GM20431 (cell line): ENCODE measurements around the gene GPR156.

Experiments used
- in situ Hi-C: fragments of 300-500 bp; cut with MseI, MboI; formaldehyde crosslinking; loops from one replicate; pipeline ENCODE4 v1.15.0; 2020; ENCODE audit warnings: low sequenced_read_pairs; ENCODE audit not compliant: unreplicated experiment

Gene GPR156

GRCh38 chr3:120200493-120201235, 84.4 kb downstream of the GPR156 start:
- in situ Hi-C loops: no loop called here

DNA sequence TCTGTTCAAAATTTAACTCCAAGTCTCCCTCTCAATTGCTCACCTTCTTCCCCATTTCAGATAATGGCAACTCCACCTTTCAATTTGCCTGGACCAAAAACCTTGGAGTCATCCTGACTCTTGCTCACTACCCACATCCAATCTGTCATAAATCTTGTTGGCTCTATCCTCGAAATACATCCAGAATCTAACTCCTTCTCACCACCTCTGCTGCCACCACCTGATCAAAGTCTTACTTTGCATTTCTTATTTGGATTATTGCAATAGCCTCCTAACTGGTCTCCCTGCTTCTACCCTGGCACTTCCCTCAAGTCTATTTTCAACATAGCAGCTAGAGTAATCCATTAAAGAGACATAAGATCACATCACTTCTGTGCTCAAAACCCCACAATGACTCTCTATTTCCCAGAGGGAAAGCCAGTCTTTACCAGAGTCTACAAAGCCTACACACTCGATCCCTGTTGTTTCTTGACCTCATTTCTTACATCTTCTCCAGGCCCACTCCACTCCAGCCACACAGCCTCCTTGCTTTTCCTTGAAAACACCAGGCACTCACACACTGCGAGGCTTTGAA, 86.6 kb downstream of the GPR156 start:
- in situ Hi-C loops: no loop called here

DNA sequence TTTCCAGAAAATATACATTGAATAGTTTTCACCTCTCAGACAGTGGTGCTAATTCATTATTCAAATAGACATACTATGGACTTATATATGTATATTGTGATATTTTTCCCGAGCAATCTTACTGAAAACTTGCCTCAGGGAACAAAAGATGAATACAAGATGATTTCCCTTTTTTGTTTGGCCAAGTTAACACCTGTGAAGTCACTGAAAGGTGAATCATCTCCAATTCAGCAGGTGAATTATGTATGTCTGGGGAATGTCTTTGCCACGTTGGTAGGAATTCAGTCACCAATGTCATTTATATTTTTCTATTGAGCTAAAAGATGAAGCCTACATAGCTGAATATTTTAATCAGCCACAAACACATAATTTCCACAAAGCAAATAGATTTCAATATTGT, 88.2 kb downstream of the GPR156 start:
- in situ Hi-C loops: no loop called here

DNA sequence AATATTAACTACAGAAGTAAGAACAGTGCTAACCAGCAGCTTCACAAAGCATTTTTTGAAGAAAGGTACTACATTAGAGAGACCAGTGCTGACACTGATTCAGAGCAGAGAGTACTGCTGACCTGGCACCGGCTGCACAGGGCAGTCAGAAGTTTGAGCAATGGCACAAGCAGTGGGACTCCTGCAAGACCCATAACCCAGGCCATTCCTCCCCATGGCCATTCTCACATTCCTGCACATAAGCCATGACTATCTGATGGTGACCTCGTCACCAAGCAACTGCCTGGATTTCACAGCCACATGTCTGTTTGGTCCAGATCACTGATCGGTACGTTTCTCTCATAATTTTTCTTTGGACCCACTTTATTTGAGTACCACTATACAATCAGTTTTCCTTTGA, 88.7 kb downstream of the GPR156 start:
- in situ Hi-C loops: no loop called here

DNA sequence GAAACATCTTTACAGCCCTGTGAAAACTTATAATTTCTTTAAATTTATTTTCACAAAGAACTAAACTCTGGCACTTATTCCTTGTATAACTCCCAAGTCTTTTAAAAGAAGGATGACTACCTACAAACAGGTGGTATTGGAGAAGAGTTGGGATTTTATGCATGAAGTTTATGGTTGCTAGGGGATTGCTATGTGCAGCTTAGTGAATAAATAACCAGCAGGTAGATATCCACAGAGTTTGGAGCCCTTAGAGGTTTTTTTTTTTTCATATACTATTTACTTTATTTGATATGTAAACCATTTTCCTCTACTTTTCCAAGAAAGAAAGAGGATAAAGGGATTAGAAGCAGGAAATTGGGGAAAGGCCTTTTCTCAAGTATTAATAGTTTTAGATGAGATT, 91.5 kb downstream of the GPR156 start:
- in situ Hi-C loops: no loop called here

- in situ Hi-C loops: no loop called here
Measured at GRCh38 chr3:120192579-120192978, 92.4 kb downstream of the GPR156 start.

- in situ Hi-C loops: no loop called here
Measured at GRCh38 chr3:120192159-120192558, 92.9 kb downstream of the GPR156 start.

- in situ Hi-C loops: no loop called here
Measured at GRCh38 chr3:120182613-120183511, 102.2 kb downstream of the GPR156 start.

DNA sequence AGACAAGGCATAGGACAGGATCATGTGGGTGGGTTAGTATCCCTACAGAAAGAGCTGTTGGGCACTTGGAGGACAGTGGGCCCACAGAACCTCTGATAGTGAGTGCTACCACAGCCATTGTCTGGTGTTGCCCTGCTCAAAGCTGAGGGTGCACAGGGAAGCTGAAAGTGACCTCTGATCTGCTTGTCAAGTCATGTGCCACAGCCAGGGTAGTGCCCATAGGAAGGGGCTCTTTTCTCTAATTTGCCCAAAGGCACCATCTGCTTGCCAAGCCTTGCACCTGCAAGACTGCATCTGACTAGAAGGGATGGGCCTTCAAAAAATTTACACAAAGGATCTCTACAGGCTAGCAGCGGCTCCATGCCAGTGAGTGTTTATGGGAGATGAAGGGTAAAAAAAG, 103.4 kb downstream of the GPR156 start:
- in situ Hi-C loops: no loop called here

GRCh38 chr3:120180731-120181412, 104.2 kb downstream of the GPR156 start:
- in situ Hi-C loops: no loop called here

DNA sequence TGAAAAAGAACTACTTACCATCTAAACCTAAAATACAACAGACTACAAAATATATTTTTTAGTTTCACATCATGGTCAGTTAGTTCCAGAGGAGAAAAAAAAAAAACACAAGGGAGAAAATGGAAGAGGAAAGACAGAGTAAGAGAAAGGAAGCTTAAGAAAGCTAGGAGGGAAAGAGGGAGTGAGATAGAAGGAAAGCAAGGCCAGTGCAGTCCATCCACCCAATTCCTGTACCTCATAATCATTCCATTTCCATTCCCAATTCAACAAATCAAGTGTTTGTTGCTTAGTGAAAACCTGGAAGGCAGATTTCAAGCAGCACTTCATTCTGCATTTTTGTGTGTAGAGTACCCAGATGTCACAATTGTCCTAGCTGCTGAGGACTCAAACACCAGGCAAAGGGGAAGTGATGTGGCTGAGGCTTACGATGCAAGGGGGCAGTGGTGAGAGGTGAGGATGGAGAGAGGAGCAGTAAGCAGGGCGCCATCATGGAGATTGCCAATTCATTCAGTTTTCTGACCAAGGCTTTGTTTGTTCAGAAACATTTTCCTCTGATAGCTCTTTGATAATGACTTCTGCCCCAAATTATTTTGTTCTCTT, 107.2 kb downstream of the GPR156 start:
- in situ Hi-C loops: no loop called here

- in situ Hi-C loops: no loop called here
Measured at GRCh38 chr3:120177151-120177550, 107.9 kb downstream of the GPR156 start.

GRCh38 chr3:120174811-120175539, 110.0 kb downstream of the GPR156 start:
- in situ Hi-C loops: no loop called here

DNA sequence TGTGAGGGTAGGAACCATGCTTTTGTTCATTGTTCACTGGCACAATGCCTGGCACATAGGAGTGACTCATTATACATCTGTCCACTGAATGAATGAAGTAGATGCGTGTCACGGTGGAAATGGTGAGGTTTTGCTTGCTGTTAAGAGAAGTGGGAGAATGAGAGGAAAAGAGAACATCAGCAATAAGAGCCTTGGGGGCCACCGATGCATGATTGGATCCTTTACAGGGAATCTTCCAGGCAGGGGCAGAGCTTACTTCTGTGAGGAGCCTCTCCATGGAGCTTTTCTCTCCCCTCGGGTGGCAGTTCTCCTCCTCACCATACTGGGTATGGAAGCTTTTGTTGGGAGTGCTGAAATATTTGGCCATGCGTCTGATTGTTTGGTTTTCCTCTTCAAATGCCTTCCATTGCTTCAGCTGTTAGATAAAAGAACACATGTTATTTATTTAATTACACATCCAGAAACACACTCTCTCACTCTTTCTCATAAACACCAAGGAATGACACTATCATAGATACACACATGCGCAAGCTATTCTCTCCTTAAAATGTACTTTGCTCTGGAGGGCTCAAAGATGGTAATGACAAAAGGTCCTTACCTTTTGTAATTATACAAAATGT, 111.9 kb downstream of the GPR156 start:
- in situ Hi-C loops: no loop called here

- in situ Hi-C loops: no loop called here
Measured at GRCh38 chr3:120172070-120172469, 113.0 kb downstream of the GPR156 start.

- in situ Hi-C loops: no loop called here
Measured at GRCh38 chr3:120171134-120171873, 113.7 kb downstream of the GPR156 start.

DNA sequence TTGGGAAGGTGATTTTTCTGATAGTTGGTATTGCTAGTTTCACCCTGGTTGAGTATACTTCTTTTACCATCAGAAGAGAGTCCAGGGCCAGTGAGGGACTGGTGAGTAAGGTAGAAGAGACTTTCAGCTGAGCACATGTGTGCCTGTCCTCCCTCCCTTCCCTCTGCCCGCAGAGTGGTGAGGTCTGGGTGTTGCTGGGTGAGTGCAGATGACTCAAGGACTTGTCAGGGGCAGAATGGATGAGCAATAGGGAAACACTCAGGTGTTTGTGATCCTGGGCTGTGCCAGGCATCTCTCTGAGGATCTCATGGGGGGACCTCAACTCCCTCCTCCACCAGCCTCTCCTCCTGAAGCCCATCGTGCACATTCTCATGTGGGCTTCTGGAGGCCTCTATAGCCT, 114.8 kb downstream of the GPR156 start:
- in situ Hi-C loops: no loop called here

DNA sequence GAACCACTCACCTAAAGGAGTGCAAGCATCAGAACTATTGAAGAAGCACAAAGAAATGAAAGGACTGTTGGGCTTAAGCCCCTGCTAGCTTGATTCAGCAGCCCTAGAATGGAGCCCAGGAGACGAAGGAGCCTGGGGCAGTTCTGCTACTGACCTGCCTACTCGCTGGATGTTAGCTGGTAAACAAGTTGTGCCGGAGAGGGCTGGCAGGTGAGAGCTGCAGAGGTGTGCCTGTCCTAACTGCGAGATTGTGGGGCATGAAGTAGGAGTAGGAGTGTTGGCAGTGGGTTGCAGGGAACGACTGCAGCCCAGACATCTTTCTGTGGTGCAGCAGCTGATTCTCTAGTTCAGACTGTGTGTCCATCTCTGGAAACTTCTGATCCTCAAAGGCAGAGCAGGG, 115.6 kb downstream of the GPR156 start:
- in situ Hi-C loops: no loop called here
